Measurements from ENCODE around the gene C2CD4C.
"Not testable (repeated sequence)": the region's sequence is repeated elsewhere in the genome, so short reads cannot be mapped to it uniquely, and the experiment has no call there.

C2CD4C gene

DNA sequence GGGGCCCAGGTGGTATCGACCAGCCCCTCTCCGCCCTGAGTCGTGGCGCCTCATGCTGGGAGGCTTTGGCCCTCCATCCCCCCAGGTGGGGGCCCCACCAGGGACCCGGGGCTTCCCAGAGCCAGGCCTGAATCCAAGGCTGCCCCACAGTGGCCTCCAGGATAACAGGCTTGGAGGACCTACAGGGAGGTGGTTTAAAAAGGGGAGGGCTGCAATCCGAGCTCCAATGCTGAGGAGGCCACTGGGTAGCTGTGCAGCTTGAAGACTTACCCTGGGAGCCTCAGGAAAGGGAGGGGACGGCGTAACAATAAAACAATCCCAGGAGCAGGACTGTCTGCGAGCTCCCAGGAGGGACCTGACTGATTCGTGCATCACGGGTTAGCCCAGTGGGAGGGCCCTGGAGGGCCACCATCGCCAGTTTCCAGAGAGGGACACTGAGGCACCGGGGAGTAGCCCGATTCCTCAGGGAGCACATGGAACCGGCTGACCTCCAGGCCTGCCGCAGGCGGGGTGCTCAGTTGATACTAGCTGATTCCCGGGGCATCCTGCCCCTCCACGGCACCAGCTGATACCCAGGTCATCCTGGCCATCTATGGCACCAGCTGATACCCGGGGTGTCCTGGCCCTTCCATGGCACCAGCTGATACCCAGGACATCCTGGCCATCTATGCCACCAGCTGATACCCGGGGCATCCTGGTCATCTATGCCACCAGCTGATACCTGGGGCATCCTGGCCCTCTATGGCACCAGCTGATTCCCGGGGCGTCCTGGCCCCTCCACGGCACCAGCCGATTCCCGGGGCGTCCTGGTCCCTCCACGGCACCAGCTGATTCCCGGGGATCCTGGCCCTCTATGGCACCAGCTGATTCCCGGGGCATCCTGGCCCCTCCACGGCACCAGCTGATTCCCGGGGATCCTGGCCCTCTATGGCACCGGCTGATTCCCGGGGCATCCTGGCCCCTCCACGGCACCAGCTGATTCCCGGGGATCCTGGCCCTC, 3.7 kb upstream of the C2CD4C start:
- FAIRE-seq = peak; percentile 19

- FAIRE-seq = no peak
Observed at GRCh38 chr19:411723-412355, 2.9 kb upstream of the C2CD4C start.

DNA sequence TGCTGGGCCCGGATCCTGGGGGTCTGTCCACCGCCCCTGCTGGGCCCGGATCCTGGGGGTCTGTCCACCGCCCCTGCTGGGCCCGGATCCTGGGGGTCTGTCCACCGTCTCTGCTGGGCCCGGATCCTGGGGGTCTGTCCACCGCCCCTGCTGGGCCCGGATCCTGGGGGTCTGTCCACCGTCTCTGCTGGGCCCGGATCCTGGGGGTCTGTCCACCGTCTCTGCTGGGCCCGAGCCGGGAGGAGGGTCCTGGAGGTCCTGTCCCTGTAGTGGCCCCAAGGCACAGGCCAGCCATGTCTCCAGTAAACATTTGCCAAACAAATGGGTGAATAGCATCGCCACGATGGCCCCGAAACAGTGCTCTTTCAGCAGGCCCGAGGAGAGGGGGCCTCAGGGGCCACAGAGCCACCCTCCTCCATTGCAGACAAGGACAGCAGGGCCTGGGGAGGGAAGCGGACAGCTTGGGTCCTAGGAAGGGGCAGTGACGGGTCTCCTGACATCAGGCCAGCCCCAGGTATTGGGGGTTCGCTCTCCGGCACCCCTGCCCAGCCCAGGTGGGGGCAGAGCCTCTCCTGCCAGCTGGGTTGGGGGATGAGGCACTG, 2.3 kb upstream of the C2CD4C start:
- FAIRE-seq = not testable (repeated sequence)

GRCh38 chr19:410243-410781, 1.4 kb upstream of the C2CD4C start:
- FAIRE-seq = no peak

GRCh38 chr19:409516-410242, 732 bp upstream of the C2CD4C start:
- no peak for FAIRE-seq

GRCh38 chr19:408441-408901, 476 bp downstream of the C2CD4C start:
- no peak for FAIRE-seq

DNA sequence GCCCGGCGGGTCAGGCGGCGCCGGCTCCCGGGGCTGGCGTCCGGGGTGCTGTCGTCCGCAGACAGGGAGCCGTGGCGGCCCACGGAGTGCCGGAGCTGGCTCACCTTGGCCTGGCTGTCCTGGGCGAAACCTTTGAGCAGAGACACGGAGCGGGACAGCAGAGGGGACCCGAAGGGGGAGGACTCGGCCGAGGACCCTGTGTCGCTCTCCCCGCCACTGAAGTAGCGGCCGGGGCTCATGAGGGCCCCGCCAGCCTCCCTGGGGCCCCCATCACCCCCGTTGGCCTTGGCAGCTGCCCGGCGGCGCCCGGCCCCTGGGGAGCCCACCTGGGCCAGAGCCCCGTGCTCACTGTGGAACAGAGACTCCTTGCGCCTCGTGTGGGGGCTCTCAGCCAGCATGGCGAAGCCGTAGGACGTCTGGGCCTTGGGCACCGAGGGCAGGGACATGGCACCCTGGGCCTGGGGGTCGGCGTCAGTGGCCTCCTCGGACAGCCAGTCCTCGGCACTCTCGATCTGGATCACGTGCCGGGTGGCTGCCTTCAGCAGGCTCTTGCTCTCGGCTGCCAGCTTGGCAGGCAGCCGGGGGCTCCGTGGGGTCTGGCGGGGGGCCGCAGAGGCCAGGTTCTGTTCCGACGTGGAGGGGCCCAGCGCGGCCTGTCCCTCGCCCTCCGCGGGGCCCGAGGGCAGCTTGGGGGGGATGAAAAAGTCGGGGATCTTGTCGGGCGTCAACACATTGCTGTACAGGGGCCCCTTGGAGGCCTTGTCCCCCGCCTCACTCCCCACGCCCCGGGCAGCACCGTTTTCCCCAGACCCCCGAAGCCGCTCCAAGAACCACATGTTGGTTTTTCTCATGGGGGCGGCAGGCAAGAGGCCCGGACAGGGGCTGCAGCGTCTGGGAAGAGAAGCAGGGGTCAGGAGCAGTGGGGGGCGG, 1.2 kb downstream of the C2CD4C start:
- no peak for FAIRE-seq

DNA sequence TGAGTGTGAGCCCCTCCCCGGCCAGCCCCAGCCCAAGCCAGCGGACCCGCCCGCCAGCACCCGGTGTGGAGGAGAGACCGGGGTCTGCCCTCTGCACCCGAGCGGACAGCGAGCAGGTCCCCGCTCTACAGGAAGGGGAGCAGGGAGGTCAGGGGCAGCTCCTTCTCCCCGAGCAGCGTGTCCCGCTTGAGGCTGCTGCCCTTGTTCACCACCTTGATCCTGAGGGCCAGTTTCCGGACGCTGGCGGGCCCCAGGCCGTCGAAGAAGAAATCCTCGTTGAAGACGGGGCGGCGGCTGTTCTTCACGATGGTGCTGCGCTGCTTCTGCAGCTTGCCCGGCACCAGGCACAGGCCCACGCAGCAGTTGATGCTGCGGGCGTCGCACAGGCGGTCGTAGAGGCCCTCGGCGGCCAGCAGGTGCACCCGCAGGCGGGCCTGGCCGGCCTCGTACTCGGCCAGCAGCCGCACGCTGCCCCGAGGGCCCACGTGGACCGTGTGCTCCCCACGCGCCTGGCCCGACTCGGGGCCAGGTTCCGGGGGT, 1.9 kb downstream of the C2CD4C start:
- no peak for FAIRE-seq

GRCh38 chr19:406135-406781, 2.7 kb downstream of the C2CD4C start:
- no peak for FAIRE-seq

DNA sequence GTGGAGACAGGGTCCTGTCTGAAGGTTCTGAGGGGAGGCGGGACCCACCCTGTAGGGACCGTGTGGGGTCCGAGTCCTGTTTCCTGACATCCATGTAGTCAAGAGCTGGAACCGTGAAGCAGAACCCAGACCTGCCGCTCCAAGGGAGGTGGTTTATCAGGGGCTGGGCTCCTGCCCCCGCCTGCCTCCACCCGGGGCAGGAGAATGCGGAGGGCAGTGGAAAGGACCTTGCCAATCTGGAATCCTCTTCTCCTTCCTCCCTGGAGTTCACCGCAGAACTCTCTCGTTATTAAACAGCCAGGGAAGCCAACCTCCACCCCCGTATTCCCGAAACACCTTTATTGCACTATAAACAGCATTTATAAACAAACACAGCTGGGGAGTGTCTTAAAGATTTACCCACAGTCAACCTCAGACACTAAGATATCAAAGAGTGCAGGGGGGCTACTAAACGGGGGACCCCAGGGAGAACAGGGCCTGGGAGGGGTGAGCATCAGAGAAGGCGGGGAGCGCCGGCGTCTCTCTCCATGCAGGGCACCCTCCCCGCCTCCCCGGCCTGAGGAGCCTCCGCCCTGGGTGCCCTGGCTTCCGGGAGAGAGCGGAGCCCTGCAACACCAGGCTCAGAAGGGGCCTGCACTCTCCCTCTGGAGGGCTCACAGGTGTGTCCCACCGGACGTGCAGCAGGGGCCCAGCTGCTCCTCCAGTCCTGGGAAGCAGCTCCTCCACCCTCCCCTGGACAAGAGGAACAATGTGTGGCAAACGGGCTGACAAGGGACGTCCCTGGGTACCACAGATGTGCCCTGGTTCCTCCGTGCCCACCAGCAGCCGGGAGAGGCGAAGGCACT, 3.6 kb downstream of the C2CD4C start:
- peak; percentile 6 for FAIRE-seq

DNA sequence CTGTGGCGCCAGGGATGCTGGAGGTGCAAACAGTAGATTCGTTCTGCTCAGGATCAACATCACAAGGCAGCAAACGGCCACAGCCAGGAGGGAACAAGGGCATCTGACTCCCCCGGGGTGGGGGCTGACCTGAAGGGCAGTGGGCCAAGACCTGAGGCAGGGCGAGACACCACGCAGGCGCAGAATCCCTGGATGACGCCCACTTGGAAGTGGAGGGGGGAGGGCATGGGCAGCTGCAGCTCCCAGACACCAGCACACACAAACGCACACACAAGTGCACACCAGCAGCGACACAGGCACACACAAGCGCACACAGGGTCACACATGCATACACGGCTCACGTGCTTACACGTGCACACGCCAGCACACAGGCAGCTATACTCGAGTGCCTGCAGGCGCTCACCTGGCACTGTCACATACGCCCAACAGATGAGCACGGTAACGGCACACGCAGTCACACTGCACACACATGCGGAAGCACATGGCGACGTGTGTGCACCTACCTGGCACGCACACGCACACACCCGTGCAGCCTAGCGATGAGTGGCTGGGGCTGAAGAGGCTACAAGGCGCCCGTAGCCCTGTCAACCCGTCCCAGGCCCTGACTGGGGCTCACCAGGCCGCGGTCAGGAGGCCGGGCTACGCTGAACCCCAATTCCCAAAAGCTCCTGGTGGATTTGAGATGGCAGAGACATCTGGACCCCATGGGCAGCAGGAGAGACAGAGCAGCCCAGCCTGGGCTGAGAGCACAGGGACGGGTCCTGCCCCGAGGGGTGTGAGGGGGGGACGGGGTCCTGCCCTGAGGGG, 5.5 kb downstream of the C2CD4C start:
- FAIRE-seq = no peak

- no peak for FAIRE-seq
Observed at GRCh38 chr19:402786-403185, 6.2 kb downstream of the C2CD4C start.

GRCh38 chr19:401866-402511, 7.0 kb downstream of the C2CD4C start:
- no peak for FAIRE-seq

DNA sequence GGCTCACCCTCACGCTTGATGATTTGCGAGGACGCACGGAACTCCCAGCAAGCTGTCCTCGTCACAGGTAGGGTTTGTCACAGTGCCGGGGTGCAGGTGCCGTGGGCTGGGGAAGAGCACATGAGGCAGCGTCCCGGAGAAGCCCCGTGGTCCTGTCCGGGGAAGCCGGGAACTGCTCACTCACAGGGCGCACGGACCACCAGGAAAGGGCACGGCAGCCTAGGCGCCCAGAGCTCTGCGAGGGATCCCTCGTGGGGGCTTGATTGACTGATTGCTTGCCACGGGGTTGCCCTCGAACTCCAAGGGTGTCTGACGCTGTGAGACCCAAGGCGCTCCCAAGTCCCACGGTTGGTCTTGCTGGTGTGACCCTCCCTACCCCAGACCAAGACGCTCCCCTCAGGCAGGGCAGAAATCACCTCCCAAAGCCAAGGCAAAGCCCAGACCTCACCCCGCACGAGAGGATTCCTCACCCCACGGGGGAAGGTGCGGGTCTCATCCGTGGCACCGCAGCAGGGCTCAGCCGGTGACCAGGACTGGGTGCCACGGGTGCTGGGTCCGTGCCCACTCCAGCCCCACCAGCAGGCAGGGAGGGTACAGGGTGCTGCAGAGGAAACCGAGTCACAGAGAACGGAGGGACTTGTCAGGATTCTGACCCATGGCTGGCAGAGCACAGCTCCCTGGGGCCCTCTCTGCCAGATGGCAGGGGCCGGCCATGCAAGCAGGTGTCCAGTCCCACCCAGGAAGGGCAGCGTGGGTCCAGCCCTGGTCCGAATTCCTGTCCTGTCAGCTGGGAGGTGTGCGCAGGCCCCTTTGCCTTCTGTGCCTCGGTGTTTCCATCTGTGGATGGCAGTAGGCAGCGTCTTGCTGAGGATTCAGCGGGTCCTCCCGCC, 7.7 kb downstream of the C2CD4C start:
- FAIRE-seq = no peak

- FAIRE-seq = no peak
Observed at GRCh38 chr19:399370-399769, 9.6 kb downstream of the C2CD4C start.

- FAIRE-seq = no peak
Observed at GRCh38 chr19:398719-399118, 10.2 kb downstream of the C2CD4C start.
